CD4-positive, alpha-beta T cell treated with Interleukin-6 for 4 hours (primary cell): ENCODE data around the gene SYDE1.
"Not testable (repeated sequence)": the region's sequence is repeated elsewhere in the genome, so short reads cannot be mapped to it uniquely, and the experiment has no call there.

ENCODE experiments used
- DNase-seq: peaks from one replicate; pipeline ENCODE4 v3.0.0-alpha.2; 2020; ENCODE audit warnings: mixed read lengths

SYDE1 gene

DNA sequence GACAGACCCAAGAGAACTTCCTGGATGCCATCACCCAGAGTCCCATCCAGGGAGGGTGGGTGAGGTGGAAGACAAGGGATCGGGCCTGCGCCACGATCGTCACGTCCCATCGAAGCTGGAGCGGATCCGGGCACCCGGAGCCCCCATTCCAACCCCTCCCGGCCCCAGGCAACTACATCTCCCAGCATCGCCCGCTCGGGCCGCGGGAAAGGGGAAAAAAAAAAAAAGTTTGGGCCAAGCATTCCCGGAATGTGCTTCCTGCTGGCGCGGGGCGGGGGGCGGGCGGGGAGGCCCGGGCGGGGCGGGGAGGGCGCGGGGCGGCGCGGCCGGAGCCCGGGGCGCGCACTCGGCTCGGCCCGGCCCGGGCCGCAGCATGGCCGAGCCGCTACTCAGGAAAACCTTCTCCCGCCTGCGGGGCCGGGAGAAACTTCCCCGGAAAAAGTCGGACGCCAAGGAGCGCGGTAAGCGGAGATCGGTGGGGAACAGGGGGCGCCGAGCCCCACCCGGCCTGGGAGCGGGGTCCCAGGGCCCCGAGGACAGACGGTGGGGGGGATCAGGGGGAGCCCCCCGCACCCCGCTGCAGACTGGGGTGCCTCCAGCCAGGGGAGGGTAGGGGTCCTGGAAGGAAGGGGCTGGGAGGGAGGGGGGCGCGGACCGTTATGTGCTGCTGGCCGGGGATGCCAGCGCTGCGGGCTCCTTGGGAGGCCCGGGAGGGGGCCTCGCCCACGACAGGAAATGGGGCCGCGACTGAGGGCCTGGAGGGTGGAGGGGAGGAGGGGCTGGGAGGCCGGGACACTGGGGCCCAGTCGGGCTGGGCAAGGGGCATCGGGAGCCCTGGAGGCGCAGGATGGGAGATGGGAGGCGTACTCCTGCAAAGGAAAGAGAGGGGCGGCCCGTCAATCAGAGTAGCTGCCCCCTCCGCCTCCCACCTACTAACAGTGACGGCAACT, at the start of gene SYDE1:
TSS of gene SYDE1 (plus strand) at position 341 of the 950 bp plus-strand sequence. CDS start at position 374, 33 bp downstream.
- peak; percentile 26 for DNase-seq

- DNase-seq = no peak
These were observed 45.2 kb upstream of the SYDE1 start for GRCh38 chr19:15062036-15062435.

DNA sequence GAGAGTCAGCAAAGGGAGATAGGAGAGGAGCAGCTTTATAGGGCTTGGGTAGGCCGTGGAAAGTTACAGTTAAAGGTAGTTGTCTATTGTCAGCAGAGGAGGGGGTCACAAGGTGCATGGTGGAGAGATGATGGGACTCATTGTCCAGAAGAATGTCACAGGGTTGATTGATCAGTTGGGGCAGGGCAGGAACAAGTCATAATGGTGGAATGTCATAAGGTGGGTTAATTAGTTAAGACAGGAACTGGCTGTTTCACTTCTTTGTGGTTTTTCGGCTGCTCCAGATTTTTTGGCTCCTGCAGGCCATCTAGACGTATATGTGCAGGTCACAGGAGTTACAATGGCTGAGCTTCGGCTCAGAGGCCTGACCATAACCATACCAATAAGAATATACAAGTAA, 36.8 kb upstream of the SYDE1 start:
- not testable (repeated sequence) for DNase-seq

DNA sequence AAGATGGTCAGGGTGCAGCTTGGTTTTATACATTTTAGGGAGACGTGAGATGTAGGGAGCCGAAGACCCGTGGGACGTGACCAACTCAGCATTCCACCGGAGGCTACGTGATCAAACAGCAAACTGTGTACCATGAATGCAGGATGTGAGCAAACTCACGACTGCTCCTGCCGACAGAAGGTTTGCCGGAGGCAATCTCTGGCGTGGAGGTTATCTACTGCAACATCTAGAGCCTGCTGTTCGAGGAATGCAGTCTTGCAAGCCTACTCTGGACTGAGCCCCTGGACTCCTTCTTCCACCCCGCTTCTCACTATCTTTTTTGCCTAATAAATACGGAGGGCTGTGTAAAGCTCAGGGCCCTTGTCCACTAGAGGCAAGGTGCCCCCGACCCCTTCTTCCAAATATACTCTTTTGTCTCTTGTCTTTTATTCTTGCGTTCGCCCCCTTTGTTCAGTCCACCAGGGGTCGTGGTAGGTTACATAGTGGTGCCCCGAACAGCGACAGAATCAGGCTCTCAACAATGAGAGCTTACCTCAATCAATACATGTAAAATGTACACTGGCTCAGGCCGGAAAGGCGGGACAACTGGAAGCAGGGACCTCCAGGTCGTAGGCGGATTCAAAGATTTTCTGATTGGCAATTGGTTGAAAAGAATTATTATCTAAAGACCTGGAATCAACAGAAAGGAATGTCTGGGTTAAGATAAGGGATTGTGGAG, 34.1 kb upstream of the SYDE1 start:
- DNase-seq = no peak

- DNase-seq = no peak
These were observed 32.8 kb upstream of the SYDE1 start for GRCh38 chr19:15074371-15074770.

DNA sequence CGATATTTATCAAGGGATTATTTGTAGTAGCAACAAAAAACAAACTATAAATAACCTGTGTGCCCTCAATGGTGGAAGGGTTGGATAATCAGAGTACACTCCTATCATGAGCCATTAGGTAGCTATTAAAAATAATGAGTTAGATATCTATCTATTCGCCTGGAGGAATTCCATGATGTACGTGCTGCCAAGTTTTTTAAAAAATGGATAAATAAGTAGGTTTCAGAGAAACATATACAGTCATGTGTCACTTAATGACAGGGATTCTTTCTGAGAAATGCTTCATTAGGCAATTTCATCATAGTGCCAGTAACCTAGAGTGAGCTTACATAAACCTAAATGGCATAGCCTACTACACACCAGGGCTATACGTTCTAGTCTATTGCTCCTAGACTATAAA, 31.4 kb upstream of the SYDE1 start:
- DNase-seq = no peak

DNA sequence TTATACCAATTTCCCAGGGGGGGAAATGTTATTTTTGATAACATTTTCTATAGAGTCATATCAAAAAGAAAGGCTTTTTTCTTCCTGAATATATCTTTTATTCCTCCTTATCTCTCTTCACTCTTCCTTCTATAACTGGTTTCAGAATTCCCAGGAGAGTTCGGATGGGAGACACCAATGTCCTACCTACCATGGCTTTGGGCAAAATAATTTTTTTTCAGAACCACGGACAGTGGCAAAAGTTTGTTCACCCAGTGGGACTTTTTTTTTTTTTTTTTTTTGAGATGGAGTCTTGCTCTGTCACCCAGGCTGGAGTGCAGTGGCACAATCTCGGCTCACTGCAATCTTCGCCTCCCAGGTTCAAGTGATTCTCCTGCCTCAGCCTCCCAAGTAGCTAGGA, 27.2 kb upstream of the SYDE1 start:
- DNase-seq = not testable (repeated sequence)

DNA sequence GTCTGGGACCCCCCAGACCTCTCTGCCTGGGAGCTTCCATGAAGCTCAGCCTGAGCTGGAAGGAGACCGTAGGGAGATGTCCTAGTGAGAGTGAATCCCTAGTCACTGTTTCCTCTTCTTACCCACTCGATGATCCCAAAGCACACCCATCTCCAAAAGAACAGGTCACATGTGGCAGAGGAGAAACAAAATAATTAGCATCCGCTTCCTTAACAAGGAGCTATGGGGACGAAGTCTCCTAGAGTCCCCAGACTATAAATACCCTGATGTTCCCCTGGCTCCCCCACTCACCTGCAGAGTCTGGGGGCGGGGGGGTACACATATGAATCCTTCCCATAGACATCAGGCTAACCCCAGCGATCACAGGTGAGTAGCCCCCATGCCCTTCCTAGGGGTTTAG, 25.3 kb upstream of the SYDE1 start, which contains the start of gene OR1I1:
TSS of gene OR1I1 (plus strand) at position 301 of the 400 bp plus-strand sequence. CDS start 4,855 bp downstream, outside the sequence.
- DNase-seq = no peak

GRCh38 chr19:15087182-15087581, 20.0 kb upstream of the SYDE1 start:
- DNase-seq = no peak

- DNase-seq = peak; percentile 52
These were observed 15.1 kb upstream of the SYDE1 start for GRCh38 chr19:15091918-15092753.

DNA sequence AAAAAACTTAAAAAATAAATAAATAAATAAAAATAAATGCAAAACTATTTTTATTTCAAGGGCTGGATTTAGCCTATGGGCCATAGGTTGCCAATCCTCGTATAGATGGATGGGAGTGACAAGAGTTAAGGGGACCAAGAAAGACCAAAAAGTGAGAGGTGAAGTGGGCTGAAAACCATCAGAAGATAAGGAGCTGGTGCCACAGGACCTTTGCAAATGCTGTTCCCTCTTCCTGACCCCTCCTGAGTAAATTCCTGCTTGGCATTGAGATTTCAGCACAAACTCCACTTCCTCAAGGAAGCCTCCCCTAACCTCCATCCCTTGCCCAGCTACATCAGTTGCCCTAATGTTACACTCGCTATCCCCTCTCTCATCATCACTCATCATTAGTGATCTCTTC, 14.2 kb upstream of the SYDE1 start:
- DNase-seq = no peak

DNA sequence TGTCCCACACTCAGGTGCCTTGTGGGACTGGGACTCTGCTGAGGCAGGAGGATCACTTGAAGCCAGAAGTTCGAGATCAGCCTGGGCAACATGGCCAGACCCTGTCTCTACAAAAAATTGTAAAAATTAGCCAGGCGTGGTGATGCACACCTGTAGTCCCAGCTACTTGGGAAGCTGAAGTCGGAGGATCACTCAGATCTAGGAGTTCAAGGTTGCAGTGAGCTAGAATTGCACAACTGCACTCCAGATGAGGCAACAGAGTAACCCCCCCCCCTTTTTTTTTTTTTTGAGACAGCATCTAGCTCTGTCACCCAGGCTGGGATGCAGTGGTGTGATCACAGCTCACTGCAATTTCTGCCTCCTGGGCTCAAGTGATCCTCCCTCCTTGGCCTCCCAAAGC, 11.0 kb upstream of the SYDE1 start:
- no peak for DNase-seq

GRCh38 chr19:15097980-15098379, 9.2 kb upstream of the SYDE1 start:
- DNase-seq = not testable (repeated sequence)

DNA sequence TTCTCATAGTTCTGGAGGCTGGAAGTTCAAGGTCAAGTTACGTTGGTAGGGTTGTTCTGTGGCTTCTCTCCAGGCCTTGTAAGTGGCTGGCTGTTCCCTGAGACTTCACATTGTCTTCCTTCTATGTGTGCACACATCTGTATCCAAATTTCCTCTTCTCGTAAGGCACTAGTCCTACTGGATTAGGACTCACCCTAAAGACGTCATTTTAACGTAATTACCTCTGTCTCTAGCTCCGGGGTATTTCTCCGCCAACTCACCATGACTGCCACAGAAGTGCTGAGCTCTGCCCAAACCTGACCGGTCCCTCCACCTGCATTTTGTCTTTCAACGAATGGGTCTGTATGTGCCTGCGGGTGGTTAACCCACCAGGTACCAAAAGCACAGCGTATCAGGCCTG, 8.7 kb upstream of the SYDE1 start:
- no peak for DNase-seq

- DNase-seq = no peak
These were observed 8.1 kb upstream of the SYDE1 start for GRCh38 chr19:15099017-15099582.

- DNase-seq = peak; percentile 66
These were observed 5.6 kb upstream of the SYDE1 start for GRCh38 chr19:15101479-15102082.

- no peak for DNase-seq
These were observed 3.2 kb upstream of the SYDE1 start for GRCh38 chr19:15104003-15104402.

- no peak for DNase-seq
These were observed 2.8 kb upstream of the SYDE1 start for GRCh38 chr19:15104411-15104810.

- DNase-seq = no peak
These were observed 2.2 kb upstream of the SYDE1 start for GRCh38 chr19:15105044-15105443.

DNA sequence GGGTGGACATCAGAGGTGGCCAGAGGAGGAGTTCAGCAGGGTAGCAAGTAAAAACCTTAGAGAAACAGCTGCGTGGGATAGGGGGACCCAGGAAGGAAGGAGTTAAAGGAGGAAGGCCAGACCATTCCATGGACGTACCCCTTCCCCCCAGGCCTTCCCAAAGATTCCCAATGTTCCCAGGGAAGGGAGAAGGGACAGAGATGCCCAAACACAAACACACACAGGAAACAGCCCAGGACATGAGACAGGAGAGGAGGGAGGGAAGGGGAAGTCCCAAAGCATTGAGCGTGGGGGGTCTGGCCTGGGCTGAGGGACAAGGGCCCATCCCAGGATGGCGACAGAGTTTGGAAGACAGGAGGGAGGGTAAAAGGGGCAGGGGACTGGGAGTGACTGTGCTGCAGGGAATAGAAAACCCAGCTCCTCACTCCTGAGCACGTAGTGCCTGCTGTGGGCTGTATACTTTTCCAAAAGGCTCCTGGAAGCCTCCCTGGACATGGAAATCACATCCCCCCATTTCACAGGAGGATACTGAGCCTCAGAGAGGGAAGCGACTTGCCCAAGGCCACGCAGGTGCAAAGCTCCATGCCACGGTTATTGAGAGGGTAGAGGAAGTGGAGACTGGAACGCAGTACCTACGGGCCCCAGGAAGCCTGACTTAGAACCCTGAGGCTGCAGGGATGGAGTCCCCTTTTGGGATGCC, 1.1 kb downstream of the SYDE1 start:
- DNase-seq = no peak
